GM23338 (cell line): ENCODE results near the gene OXLD1. TPM values are rescaled to one million over a fixed set of nuclear protein-coding genes. Genes with fewer than 3 reads are reported as not detected.
A peak's percentile ranks its signal among the peaks of the same experiment; 100 is the strongest.

Experiments
- ATAC-seq: fragments of 200-7000 bp; cut with Tn5 transposase; 3 replicates; pipeline ENCODE4 v1.9.1; 2020
- DNase-seq: peaks from one replicate; pipeline ENCODE4 v3.0.0-alpha.2; 2015; ENCODE audit warnings: low spot score
- H2AFZ ChIP-seq: fragments of 200-600 bp; sonication (generic); 2 replicates; pipeline ENCODE4 v1.8.0; 2016; ENCODE audit warnings: antibody characterized with exemption, mild to moderate bottlenecking, moderate library complexity
- H3F3A ChIP-seq: fragments of 200-600 bp; sonication (generic); replicated peaks from 2 replicates; pipeline ENCODE4 v1.8.0; 2017; ENCODE audit warnings: antibody characterized with exemption, mixed run types, low read depth
- H3K27ac ChIP-seq: fragments of 200-600 bp; sonication (generic); 2 replicates; pipeline ENCODE4 v1.6.1; 2016; ENCODE audit warnings: low read depth
- H3K27me3 ChIP-seq: fragments of 200-600 bp; sonication (generic); 2 replicates; pipeline ENCODE4 v1.8.0; 2016; ENCODE audit warnings: mild to moderate bottlenecking, mixed run types, moderate library complexity; ENCODE audit not compliant: insufficient read depth
- H3K36me3 ChIP-seq: fragments of 200-600 bp; sonication (generic); 2 replicates; pipeline ENCODE4 v1.8.0; 2016; ENCODE audit warnings: mild to moderate bottlenecking; ENCODE audit not compliant: insufficient read depth
- H3K4me1 ChIP-seq: fragments of 200-600 bp; sonication (generic); 2 replicates; pipeline ENCODE4 v1.8.0; 2016; ENCODE audit warnings: mild to moderate bottlenecking, moderate library complexity; ENCODE audit not compliant: insufficient read depth
- H3K4me2 ChIP-seq: fragments of 200-600 bp; sonication (generic); 2 replicates; pipeline ENCODE4 v1.7.1; 2017; ENCODE audit warnings: mixed run types
- H3K4me3 ChIP-seq: fragments of 200-600 bp; sonication (generic); 2 replicates; pipeline ENCODE4 v1.6.1; 2016; ENCODE audit warnings: mixed run types
- H3K79me2 ChIP-seq: fragments of 200-600 bp; sonication (generic); replicated peaks from 2 replicates; pipeline ENCODE4 v1.8.0; 2017; ENCODE audit warnings: mild to moderate bottlenecking; ENCODE audit not compliant: insufficient read depth
- H3K9me2 ChIP-seq: fragments of 200-600 bp; sonication (generic); 2 replicates; pipeline ENCODE4 v1.8.0; 2017; ENCODE audit not compliant: insufficient read depth
- H4K20me1 ChIP-seq: fragments of 200-600 bp; sonication (generic); replicated peaks from 2 replicates; pipeline ENCODE4 v1.8.0; 2017; ENCODE audit warnings: mild to moderate bottlenecking; ENCODE audit not compliant: insufficient read depth
- H3K27ac Mint-ChIP-seq: 2 replicates; pipeline ENCODE4 v1.8.0; 2020; ENCODE audit warnings: inconsistent platforms, mild to moderate bottlenecking, moderate library complexity, mixed read lengths
- H3K27me3 Mint-ChIP-seq: 3 replicates; pipeline ENCODE4 v1.8.0; 2022; ENCODE audit warnings: low read depth, mild to moderate bottlenecking, moderate library complexity, mixed read lengths, inconsistent platforms; ENCODE audit not compliant: insufficient read depth, poor library complexity
- H3K36me3 Mint-ChIP-seq: 3 replicates; pipeline ENCODE4 v1.8.0; 2021; ENCODE audit warnings: low read depth, mild to moderate bottlenecking, inconsistent platforms, moderate library complexity, mixed read lengths
- H3K4me1 Mint-ChIP-seq: 3 replicates; pipeline ENCODE4 v1.8.0; 2020; ENCODE audit warnings: mild to moderate bottlenecking, inconsistent platforms, mixed read lengths
- H3K4me3 Mint-ChIP-seq: 3 replicates; pipeline ENCODE4 v1.8.0; 2021; ENCODE audit warnings: moderate library complexity, mild to moderate bottlenecking, inconsistent platforms, mixed read lengths
- H3K9me3 Mint-ChIP-seq: 3 replicates; pipeline ENCODE4 v1.8.0; 2020; ENCODE audit warnings: moderate library complexity, mild to moderate bottlenecking, inconsistent platforms, mixed read lengths
- CREB1 ChIP-seq: fragments of 250-450 bp; sonication (Bioruptor Pico); IDR thresholded peaks from 2 replicates; pipeline ENCODE4 v1.5.0; 2020; ENCODE audit warnings: low read depth, mild to moderate bottlenecking, moderate library complexity
- CTCF ChIP-seq, 2 experiments: fragments of 200-600 bp in 1 of 2; sonication (generic) in 1 of 2; conservative IDR thresholded peaks; 2 replicates each; pipeline versions ENCODE4 v1.5.1 to v1.6.1; 2016 to 2017; ENCODE audit warnings: antibody characterized with exemption in 2 of 2, low read depth in 2 of 2, mild to moderate bottlenecking in 2 of 2, moderate library complexity in 1 of 2
- EZH2 ChIP-seq: fragments of 200-600 bp; sonication (generic); IDR thresholded peaks from one replicate; pipeline ENCODE4 v1.8.0; 2017; ENCODE audit warnings: antibody characterized with exemption, mild to moderate bottlenecking, low read depth; ENCODE audit not compliant: unreplicated experiment
- EZH2phosphoT487 ChIP-seq: fragments of 200-600 bp; sonication (generic); IDR thresholded peaks from one replicate; pipeline ENCODE4 v1.8.1; 2018; ENCODE audit warnings: antibody characterized with exemption; ENCODE audit not compliant: unreplicated experiment
- NANOG ChIP-seq: IDR thresholded peaks from 2 replicates; pipeline ENCODE4 v1.6.1; 2016; ENCODE audit warnings: antibody characterized with exemption, borderline replicate concordance
- STAT1 ChIP-seq: IDR thresholded peaks from one replicate; pipeline ENCODE4 v1.6.1; 2016; ENCODE audit warnings: antibody characterized with exemption; ENCODE audit not compliant: unreplicated experiment
- ZNF114 ChIP-seq: fragments of 250-450 bp; sonication (Bioruptor Pico); IDR thresholded peaks from 2 replicates; pipeline ENCODE4 v1.5.0; 2020; ENCODE audit warnings: mild to moderate bottlenecking, moderate library complexity
- ZNF331 ChIP-seq: fragments of 250-450 bp; sonication (Bioruptor Pico); IDR thresholded peaks from 2 replicates; pipeline ENCODE4 v1.5.0; 2020; ENCODE audit warnings: low read depth, mild to moderate bottlenecking, moderate library complexity
- polyA plus RNA-seq: library from polyadenylated mRNA; unstranded; fragments of >200 nt; fragmentation: Nextera tagmentation; extraction: Ambion mirVana; gene quantifications from 2 replicates; pipeline ENCODE4 v1.2.1, GENCODE V29; 2016
- total RNA-seq: library from RNA; depleted of rRNA; stranded (reverse); fragments of >200 nt; shearing (Covaris generic); gene quantifications from 2 replicates; pipeline ENCODE4 v1.2.3, GENCODE V29; 2014
- TF ChIP-seq, protein P1 (sequence below): fragments of 250-450 bp; sonication (Bioruptor Pico); IDR thresholded peaks from 2 replicates; pipeline ENCODE4 v1.5.0; 2020; ENCODE audit warnings: mild to moderate bottlenecking, moderate library complexity
- TF ChIP-seq, protein P2 (sequence below): IDR thresholded peaks from 2 replicates; pipeline ENCODE4 v1.6.1; 2016; ENCODE audit warnings: antibody characterized with exemption
- TF ChIP-seq, protein P3 (sequence below): IDR thresholded peaks from one replicate; pipeline ENCODE4 v1.6.1; 2018; ENCODE audit warnings: antibody characterized with exemption; ENCODE audit not compliant: unreplicated experiment

OXLD1 gene
- total and polyA plus RNA-seq, 2 experiments from 2014 or later: 46.0 to 64.9 TPM

GRCh38 chr17:81635431-81635830 is 31.0 kb downstream of the OXLD1 start:
- DNase-seq (no peak), ATAC-seq (no peak)
- H3K27me3 Mint-ChIP-seq: peaks cover 4% of the 10 kb centered on the region
- peaks cover 19% of the 10 kb centered on the region for H3K36me3 Mint-ChIP-seq
- peak overlapping the region; percentile 97 for H3K27ac Mint-ChIP-seq
- H3K27me3 ChIP-seq: no peaks in the 10 kb centered on the region
- peak overlapping the region; percentile 99 for H3K4me2 ChIP-seq
- H3K9me3 Mint-ChIP-seq: no peaks in the 10 kb centered on the region; the same call in 2 of the 3 replicates
- peaks cover 7% of the 10 kb centered on the region for H3K4me1 ChIP-seq
- no peaks in the 10 kb centered on the region for H3K9me2 ChIP-seq
- H3K4me3 Mint-ChIP-seq: peak overlapping the region; percentile 96
- H2AFZ ChIP-seq: no peak overlapping the region
- H3K27ac ChIP-seq: peak overlapping the region; percentile 92; the same call in 1 of the 2 replicates
- peaks cover 13% of the 10 kb centered on the region; the same call in 1 of the 2 replicates for H3F3A ChIP-seq
- H3K4me1 Mint-ChIP-seq: peaks cover 14% of the 10 kb centered on the region
- peaks cover 2% of the 10 kb centered on the region; the same call in 1 of the 2 replicates for H3K36me3 ChIP-seq
- peak overlapping the region; percentile 99 for H3K4me3 ChIP-seq
- H3K79me2 ChIP-seq: peaks cover 60% of the 10 kb centered on the region
- H4K20me1 ChIP-seq: peaks cover 34% of the 10 kb centered on the region
- TF ChIP-seq ZNF331 (no peak), CREB1 (CRISPR knock-in tag) (no peak), CTCF (conservative IDR thresholded peaks at IDR 0.05; ENCODE audit: low read depth in 2 of 2) (no peak), ZNF114 (no peak), EZH2 (no peak), STAT1 (no peak), NANOG (no peak), EZH2phosphoT487 (no peak)
- TF ChIP-seq, protein P1, sequence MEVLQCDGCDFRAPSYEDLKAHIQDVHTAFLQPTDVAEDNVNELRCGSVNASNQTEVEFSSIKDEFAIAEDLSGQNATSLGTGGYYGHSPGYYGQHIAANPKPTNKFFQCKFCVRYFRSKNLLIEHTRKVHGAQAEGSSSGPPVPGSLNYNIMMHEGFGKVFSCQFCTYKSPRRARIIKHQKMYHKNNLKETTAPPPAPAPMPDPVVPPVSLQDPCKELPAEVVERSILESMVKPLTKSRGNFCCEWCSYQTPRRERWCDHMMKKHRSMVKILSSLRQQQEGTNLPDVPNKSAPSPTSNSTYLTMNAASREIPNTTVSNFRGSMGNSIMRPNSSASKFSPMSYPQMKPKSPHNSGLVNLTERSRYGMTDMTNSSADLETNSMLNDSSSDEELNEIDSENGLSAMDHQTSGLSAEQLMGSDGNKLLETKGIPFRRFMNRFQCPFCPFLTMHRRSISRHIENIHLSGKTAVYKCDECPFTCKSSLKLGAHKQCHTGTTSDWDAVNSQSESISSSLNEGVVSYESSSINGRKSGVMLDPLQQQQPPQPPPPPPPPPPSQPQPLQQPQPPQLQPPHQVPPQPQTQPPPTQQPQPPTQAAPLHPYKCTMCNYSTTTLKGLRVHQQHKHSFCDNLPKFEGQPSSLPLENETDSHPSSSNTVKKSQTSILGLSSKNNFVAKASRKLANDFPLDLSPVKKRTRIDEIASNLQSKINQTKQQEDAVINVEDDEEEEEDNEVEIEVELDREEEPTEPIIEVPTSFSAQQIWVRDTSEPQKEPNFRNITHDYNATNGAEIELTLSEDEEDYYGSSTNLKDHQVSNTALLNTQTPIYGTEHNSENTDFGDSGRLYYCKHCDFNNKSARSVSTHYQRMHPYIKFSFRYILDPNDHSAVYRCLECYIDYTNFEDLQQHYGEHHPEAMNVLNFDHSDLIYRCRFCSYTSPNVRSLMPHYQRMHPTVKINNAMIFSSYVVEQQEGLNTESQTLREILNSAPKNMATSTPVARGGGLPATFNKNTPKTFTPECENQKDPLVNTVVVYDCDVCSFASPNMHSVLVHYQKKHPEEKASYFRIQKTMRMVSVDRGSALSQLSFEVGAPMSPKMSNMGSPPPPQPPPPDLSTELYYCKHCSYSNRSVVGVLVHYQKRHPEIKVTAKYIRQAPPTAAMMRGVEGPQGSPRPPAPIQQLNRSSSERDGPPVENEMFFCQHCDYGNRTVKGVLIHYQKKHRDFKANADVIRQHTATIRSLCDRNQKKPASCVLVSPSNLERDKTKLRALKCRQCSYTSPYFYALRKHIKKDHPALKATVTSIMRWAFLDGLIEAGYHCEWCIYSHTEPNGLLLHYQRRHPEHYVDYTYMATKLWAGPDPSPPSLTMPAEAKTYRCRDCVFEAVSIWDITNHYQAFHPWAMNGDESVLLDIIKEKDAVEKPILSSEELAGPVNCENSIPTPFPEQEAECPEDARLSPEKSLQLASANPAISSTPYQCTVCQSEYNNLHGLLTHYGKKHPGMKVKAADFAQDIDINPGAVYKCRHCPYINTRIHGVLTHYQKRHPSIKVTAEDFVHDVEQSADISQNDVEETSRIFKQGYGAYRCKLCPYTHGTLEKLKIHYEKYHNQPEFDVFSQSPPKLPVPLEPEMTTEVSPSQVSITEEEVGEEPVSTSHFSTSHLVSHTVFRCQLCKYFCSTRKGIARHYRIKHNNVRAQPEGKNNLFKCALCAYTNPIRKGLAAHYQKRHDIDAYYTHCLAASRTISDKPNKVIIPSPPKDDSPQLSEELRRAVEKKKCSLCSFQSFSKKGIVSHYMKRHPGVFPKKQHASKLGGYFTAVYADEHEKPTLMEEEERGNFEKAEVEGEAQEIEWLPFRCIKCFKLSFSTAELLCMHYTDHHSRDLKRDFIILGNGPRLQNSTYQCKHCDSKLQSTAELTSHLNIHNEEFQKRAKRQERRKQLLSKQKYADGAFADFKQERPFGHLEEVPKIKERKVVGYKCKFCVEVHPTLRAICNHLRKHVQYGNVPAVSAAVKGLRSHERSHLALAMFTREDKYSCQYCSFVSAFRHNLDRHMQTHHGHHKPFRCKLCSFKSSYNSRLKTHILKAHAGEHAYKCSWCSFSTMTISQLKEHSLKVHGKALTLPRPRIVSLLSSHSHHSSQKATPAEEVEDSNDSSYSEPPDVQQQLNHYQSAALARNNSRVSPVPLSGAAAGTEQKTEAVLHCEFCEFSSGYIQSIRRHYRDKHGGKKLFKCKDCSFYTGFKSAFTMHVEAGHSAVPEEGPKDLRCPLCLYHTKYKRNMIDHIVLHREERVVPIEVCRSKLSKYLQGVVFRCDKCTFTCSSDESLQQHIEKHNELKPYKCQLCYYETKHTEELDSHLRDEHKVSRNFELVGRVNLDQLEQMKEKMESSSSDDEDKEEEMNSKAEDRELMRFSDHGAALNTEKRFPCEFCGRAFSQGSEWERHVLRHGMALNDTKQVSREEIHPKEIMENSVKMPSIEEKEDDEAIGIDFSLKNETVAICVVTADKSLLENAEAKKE (CRISPR knock-in tag): no peak
- TF ChIP-seq, protein P2, sequence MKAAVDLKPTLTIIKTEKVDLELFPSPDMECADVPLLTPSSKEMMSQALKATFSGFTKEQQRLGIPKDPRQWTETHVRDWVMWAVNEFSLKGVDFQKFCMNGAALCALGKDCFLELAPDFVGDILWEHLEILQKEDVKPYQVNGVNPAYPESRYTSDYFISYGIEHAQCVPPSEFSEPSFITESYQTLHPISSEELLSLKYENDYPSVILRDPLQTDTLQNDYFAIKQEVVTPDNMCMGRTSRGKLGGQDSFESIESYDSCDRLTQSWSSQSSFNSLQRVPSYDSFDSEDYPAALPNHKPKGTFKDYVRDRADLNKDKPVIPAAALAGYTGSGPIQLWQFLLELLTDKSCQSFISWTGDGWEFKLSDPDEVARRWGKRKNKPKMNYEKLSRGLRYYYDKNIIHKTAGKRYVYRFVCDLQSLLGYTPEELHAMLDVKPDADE: no peak
- TF ChIP-seq, protein P3, sequence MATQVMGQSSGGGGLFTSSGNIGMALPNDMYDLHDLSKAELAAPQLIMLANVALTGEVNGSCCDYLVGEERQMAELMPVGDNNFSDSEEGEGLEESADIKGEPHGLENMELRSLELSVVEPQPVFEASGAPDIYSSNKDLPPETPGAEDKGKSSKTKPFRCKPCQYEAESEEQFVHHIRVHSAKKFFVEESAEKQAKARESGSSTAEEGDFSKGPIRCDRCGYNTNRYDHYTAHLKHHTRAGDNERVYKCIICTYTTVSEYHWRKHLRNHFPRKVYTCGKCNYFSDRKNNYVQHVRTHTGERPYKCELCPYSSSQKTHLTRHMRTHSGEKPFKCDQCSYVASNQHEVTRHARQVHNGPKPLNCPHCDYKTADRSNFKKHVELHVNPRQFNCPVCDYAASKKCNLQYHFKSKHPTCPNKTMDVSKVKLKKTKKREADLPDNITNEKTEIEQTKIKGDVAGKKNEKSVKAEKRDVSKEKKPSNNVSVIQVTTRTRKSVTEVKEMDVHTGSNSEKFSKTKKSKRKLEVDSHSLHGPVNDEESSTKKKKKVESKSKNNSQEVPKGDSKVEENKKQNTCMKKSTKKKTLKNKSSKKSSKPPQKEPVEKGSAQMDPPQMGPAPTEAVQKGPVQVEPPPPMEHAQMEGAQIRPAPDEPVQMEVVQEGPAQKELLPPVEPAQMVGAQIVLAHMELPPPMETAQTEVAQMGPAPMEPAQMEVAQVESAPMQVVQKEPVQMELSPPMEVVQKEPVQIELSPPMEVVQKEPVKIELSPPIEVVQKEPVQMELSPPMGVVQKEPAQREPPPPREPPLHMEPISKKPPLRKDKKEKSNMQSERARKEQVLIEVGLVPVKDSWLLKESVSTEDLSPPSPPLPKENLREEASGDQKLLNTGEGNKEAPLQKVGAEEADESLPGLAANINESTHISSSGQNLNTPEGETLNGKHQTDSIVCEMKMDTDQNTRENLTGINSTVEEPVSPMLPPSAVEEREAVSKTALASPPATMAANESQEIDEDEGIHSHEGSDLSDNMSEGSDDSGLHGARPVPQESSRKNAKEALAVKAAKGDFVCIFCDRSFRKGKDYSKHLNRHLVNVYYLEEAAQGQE: no peak
